T-helper 22 cell (primary cell): Measurements from ENCODE around the gene LRRC34.
A peak's percentile ranks its signal among the peaks of the same experiment; 100 is the strongest.

ENCODE experiments used
- DNase-seq: peaks from one replicate; pipeline ENCODE4 v3.0.0-alpha.2; 2020; ENCODE audit warnings: low read depth

LRRC34 gene

GRCh38 chr3:169812332-169813235, at the start of gene LRRC34, which contains the start of gene LRRIQ4:
Gene LRRC34, minus strand, starts transcription at chr3:169812904. Its CDS starts 356 bp downstream, at chr3:169812548.
Gene LRRIQ4, plus strand, starts transcription at chr3:169812870. Its CDS starts 9,052 bp downstream, at chr3:169821922.
- peak; percentile 18 for DNase-seq

- DNase-seq: no peak
These were observed 49.2 kb upstream of the LRRC34 start for GRCh38 chr3:169861871-169862270.

- no peak for DNase-seq
These were observed 45.1 kb upstream of the LRRC34 start for GRCh38 chr3:169857811-169858210.

- DNase-seq: no peak
These were observed 42.8 kb upstream of the LRRC34 start for GRCh38 chr3:169855514-169855913.

- DNase-seq: no peak
These were observed 37.9 kb upstream of the LRRC34 start for GRCh38 chr3:169850618-169851017.

GRCh38 chr3:169848741-169849140, 36.0 kb upstream of the LRRC34 start:
- DNase-seq: no peak

GRCh38 chr3:169847896-169848295, 35.2 kb upstream of the LRRC34 start:
- DNase-seq: no peak

- DNase-seq: no peak
These were observed 33.9 kb upstream of the LRRC34 start for GRCh38 chr3:169846458-169847193.

GRCh38 chr3:169842960-169843359, 30.3 kb upstream of the LRRC34 start:
- DNase-seq: no peak

GRCh38 chr3:169841171-169841570, 28.5 kb upstream of the LRRC34 start:
- DNase-seq: no peak

GRCh38 chr3:169838511-169839030, 25.9 kb upstream of the LRRC34 start:
- no peak for DNase-seq

GRCh38 chr3:169836942-169837275, 24.2 kb upstream of the LRRC34 start:
- no peak for DNase-seq

GRCh38 chr3:169836078-169836941, 23.6 kb upstream of the LRRC34 start:
- no peak for DNase-seq

GRCh38 chr3:169835533-169835932, 22.8 kb upstream of the LRRC34 start:
- no peak for DNase-seq

- DNase-seq: no peak
These were observed 15.0 kb upstream of the LRRC34 start for GRCh38 chr3:169827712-169828111.

- DNase-seq: no peak
These were observed 12.6 kb upstream of the LRRC34 start for GRCh38 chr3:169825316-169825715.

GRCh38 chr3:169822983-169823382, 10.3 kb upstream of the LRRC34 start:
- no peak for DNase-seq

- no peak for DNase-seq
These were observed 9.8 kb upstream of the LRRC34 start for GRCh38 chr3:169822540-169822939.

GRCh38 chr3:169822091-169822490, 9.4 kb upstream of the LRRC34 start:
- DNase-seq: no peak

GRCh38 chr3:169818316-169818715, 5.6 kb upstream of the LRRC34 start:
- no peak for DNase-seq

GRCh38 chr3:169815590-169816150, 3.0 kb upstream of the LRRC34 start:
- no peak for DNase-seq
